Muscle of back (tissue), 11 donors: ENCODE measurements around the gene COLGALT1. TPM values are rescaled to one million over a fixed set of nuclear protein-coding genes. Genes with fewer than 3 reads are reported as not detected.
"Not testable (repeated sequence)": the region's sequence is repeated elsewhere in the genome, so short reads cannot be mapped to it uniquely, and the experiment has no call there.

Experiments
- DNase-seq, 3 donors: peaks; one replicate each; pipeline versions ENCODE4 v3.0.0 to v3.0.0-alpha.2; 2013
- polyA plus RNA-seq, 10 donors: library from polyadenylated mRNA; unstranded; fragments of 120-200 nt; gene quantifications; one replicate each; pipeline ENCODE4 v1.2.1, GENCODE V29; 2013; ENCODE audit not compliant: insufficient read length in 10 of 10

The COLGALT1 gene
- polyA plus RNA-seq, 10 donors: 62.1 to 87.0 (median 68.6) TPM

- DNase-seq: peak; percentile 25 to 78 (median 37)
These were observed 722 bp downstream of the COLGALT1 start for GRCh38 chr19:17555929-17556813.

GRCh38 chr19:17556995-17557394 lies 1.5 kb downstream of the COLGALT1 start:
- no peak for DNase-seq

- no peak for DNase-seq
These were observed 2.0 kb downstream of the COLGALT1 start for GRCh38 chr19:17557466-17557865.

- DNase-seq: peak in 1 of 3 donors; percentile 32
These were observed 4.8 kb downstream of the COLGALT1 start for GRCh38 chr19:17560205-17560595.

- DNase-seq: no peak
These were observed 6.6 kb downstream of the COLGALT1 start for GRCh38 chr19:17562097-17562496.

- DNase-seq: no peak
These were observed 7.1 kb downstream of the COLGALT1 start for GRCh38 chr19:17562561-17562960.

GRCh38 chr19:17564781-17565180 lies 9.3 kb downstream of the COLGALT1 start:
- DNase-seq: no peak

- DNase-seq: no peak
These were observed 10.2 kb downstream of the COLGALT1 start for GRCh38 chr19:17565611-17566010.

GRCh38 chr19:17567940-17568339 lies 12.5 kb downstream of the COLGALT1 start:
- DNase-seq: no peak

- not testable (repeated sequence) for DNase-seq
These were observed 14.8 kb downstream of the COLGALT1 start for GRCh38 chr19:17570291-17570690.

- DNase-seq: no peak
These were observed 15.3 kb downstream of the COLGALT1 start for GRCh38 chr19:17570791-17571190.

- DNase-seq: no peak
These were observed 17.2 kb downstream of the COLGALT1 start for GRCh38 chr19:17572638-17573037.

GRCh38 chr19:17575871-17576757 lies 20.7 kb downstream of the COLGALT1 start:
- DNase-seq: no peak

GRCh38 chr19:17576758-17577456 lies 21.5 kb downstream of the COLGALT1 start:
- DNase-seq: peak in 1 of 3 donors; percentile 40

GRCh38 chr19:17577457-17578097 lies 22.1 kb downstream of the COLGALT1 start:
- no peak for DNase-seq

- peak in 2 of 3 donors; percentile 30 to 61 for DNase-seq
These were observed 24.3 kb downstream of the COLGALT1 start for GRCh38 chr19:17579661-17580244.

GRCh38 chr19:17580470-17581144 lies 25.2 kb downstream of the COLGALT1 start:
- no peak for DNase-seq

- no peak for DNase-seq
These were observed 25.9 kb downstream of the COLGALT1 start for GRCh38 chr19:17581211-17581874.

GRCh38 chr19:17582613-17583012 lies 27.2 kb downstream of the COLGALT1 start:
- DNase-seq: no peak

- no peak for DNase-seq
These were observed 28.7 kb downstream of the COLGALT1 start for GRCh38 chr19:17584132-17584531.
